Measurements from ENCODE around the gene NVL.
A peak's percentile ranks its signal among the peaks of the same experiment; 100 is the strongest.

- peak in 1 of 2 donors; percentile 51 for TF ChIP-seq POLR2A (IDR thresholded peaks at IDR 0.05)
- peak; percentile 9 for TF ChIP-seq EP300 (IDR thresholded peaks at IDR 0.05)
- TF ChIP-seq, protein P1, sequence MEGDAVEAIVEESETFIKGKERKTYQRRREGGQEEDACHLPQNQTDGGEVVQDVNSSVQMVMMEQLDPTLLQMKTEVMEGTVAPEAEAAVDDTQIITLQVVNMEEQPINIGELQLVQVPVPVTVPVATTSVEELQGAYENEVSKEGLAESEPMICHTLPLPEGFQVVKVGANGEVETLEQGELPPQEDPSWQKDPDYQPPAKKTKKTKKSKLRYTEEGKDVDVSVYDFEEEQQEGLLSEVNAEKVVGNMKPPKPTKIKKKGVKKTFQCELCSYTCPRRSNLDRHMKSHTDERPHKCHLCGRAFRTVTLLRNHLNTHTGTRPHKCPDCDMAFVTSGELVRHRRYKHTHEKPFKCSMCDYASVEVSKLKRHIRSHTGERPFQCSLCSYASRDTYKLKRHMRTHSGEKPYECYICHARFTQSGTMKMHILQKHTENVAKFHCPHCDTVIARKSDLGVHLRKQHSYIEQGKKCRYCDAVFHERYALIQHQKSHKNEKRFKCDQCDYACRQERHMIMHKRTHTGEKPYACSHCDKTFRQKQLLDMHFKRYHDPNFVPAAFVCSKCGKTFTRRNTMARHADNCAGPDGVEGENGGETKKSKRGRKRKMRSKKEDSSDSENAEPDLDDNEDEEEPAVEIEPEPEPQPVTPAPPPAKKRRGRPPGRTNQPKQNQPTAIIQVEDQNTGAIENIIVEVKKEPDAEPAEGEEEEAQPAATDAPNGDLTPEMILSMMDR (IDR thresholded peaks at IDR 0.05) = no peak
- TF ChIP-seq POLR2AphosphoS5 (IDR thresholded peaks at IDR 0.05) = peak; percentile 70
These were observed at the start of gene NVL for GRCh38 chr1:224329842-224330753.

Measured in gastroesophageal sphincter (tissue), 3 donors.